HCT116 (cell line): ENCODE results near the gene LIM2.

ENCODE experiments used
- CTCF ChIP-seq, 3 experiments: fragments of 200-600 bp in 1 of 3; sonication (generic) in 1 of 3; IDR thresholded peaks in 2 of 3; conservative IDR thresholded peaks in 1 of 3; 2 replicates each; pipeline ENCODE4 v1.5.1; 2012 to 2017; ENCODE audit warnings: low read depth in 2 of 3, low read length in 2 of 3, antibody characterized with exemption in 1 of 3, borderline replicate concordance in 1 of 3, control low read depth in 1 of 3, mild to moderate bottlenecking in 1 of 3, mixed read lengths in 1 of 3, mixed run types in 1 of 3, moderate library complexity in 1 of 3; ENCODE audit not compliant: insufficient read depth in 1 of 3
- POLR2AphosphoS5 ChIP-seq: IDR thresholded peaks from 2 replicates; pipeline ENCODE4 v1.6.1; 2011; ENCODE audit warnings: mild to moderate bottlenecking, low read depth, low read length, moderate library complexity
- TF ChIP-seq, protein P1 (sequence below): IDR thresholded peaks from 2 replicates; pipeline ENCODE4 v1.6.1; 2012
- TF ChIP-seq, protein P2 (sequence below): IDR thresholded peaks from 2 replicates; pipeline ENCODE4 v1.6.1; 2012

- TF ChIP-seq POLR2AphosphoS5 (no peak), CTCF (IDR thresholded peaks at IDR 0.05 in 2 of 3, conservative IDR thresholded peaks at IDR 0.05 in 1 of 3; ENCODE audit: borderline replicate concordance in 1 of 3, insufficient read depth in 1 of 3, low read depth in 2 of 3, low read length in 2 of 3) (no peak)
- TF ChIP-seq, protein P1, sequence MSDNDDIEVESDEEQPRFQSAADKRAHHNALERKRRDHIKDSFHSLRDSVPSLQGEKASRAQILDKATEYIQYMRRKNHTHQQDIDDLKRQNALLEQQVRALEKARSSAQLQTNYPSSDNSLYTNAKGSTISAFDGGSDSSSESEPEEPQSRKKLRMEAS, result no peak
- TF ChIP-seq, protein P2, sequence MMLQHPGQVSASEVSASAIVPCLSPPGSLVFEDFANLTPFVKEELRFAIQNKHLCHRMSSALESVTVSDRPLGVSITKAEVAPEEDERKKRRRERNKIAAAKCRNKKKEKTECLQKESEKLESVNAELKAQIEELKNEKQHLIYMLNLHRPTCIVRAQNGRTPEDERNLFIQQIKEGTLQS, result no peak
Measured at GRCh38 chr19:51391073-51391611, 3.4 kb upstream of the LIM2 start.
